GM19099 (cell line): Measurements from ENCODE around the gene RUBCN.

Source experiments
- POLR2A ChIP-seq: IDR thresholded peaks from 3 replicates; pipeline ENCODE4 v1.6.1; 2011; ENCODE audit warnings: low read depth; ENCODE audit not compliant: insufficient read length; ENCODE audit errors: extremely low read depth

RUBCN gene

GRCh38 chr3:197709135-197709534 lies 27.6 kb downstream of the RUBCN start:
- TF ChIP-seq POLR2A, result no peak

GRCh38 chr3:197706658-197707057 lies 30.0 kb downstream of the RUBCN start:
- TF ChIP-seq POLR2A, result no peak

GRCh38 chr3:197701841-197702240 lies 34.9 kb downstream of the RUBCN start:
- no peak for TF ChIP-seq POLR2A

GRCh38 chr3:197700095-197700494 lies 36.6 kb downstream of the RUBCN start:
- TF ChIP-seq POLR2A, result no peak

- TF ChIP-seq POLR2A, result no peak
Observed at GRCh38 chr3:197697355-197697754, 39.3 kb downstream of the RUBCN start.

- no peak for TF ChIP-seq POLR2A
Observed at GRCh38 chr3:197694251-197694650, 42.5 kb downstream of the RUBCN start.

- no peak for TF ChIP-seq POLR2A
Observed at GRCh38 chr3:197692641-197693040, 44.1 kb downstream of the RUBCN start.

- no peak for TF ChIP-seq POLR2A
Observed at GRCh38 chr3:197690754-197691153, 46.0 kb downstream of the RUBCN start.

GRCh38 chr3:197687570-197687969 lies 49.1 kb downstream of the RUBCN start:
- TF ChIP-seq POLR2A, result no peak

GRCh38 chr3:197686899-197687298 lies 49.8 kb downstream of the RUBCN start:
- no peak for TF ChIP-seq POLR2A

GRCh38 chr3:197685546-197685945 lies 51.2 kb downstream of the RUBCN start:
- TF ChIP-seq POLR2A, result no peak

- TF ChIP-seq POLR2A, result no peak
Observed at GRCh38 chr3:197683191-197683590, 53.5 kb downstream of the RUBCN start.

GRCh38 chr3:197682713-197683112 lies 54.0 kb downstream of the RUBCN start:
- no peak for TF ChIP-seq POLR2A

- TF ChIP-seq POLR2A, result no peak
Observed at GRCh38 chr3:197680955-197681521, 55.7 kb downstream of the RUBCN start.

GRCh38 chr3:197675951-197676350 lies 60.8 kb downstream of the RUBCN start:
- TF ChIP-seq POLR2A, result no peak

- TF ChIP-seq POLR2A, result no peak
Observed at GRCh38 chr3:197675563-197675860, 61.2 kb downstream of the RUBCN start.
